ENCODE results near the gene COL10A1. TPM values are rescaled to one million over a fixed set of nuclear protein-coding genes. Genes with fewer than 3 reads are reported as not detected.

Gene COL10A1
- total RNA-seq, 3 donors from 2014 or later, result 0.29 TPM; not detected in 2

- Histone ChIP-seq H3K4me1 (no peaks in the 10 kb centered on the region), H3K27me3 (no peaks in the 10 kb centered on the region), H3K4me3 (no peak overlapping the region), H3K36me3 (no peaks in the 10 kb centered on the region), H3K27ac (no peak overlapping the region), H3K9me3 (no peaks in the 10 kb centered on the region)
- TF ChIP-seq CTCF (IDR thresholded peaks at IDR 0.05), result no peak
- no peak for TF ChIP-seq POLR2AphosphoS5 (IDR thresholded peaks at IDR 0.05)
- no peak for TF ChIP-seq POLR2A (IDR thresholded peaks at IDR 0.05)
- intact Hi-C loops (cut with DNase I; ENCODE audit: low total_unique reads), result no loop called here
- DNase-seq (ENCODE audit: low spot score in 2 of 2), result no peak
Observed at GRCh38 chr6:116074732-116075390, 51.1 kb downstream of the COL10A1 start.

- no peaks in the 10 kb centered on the region for H3K4me1 ChIP-seq
- H3K4me3 ChIP-seq, result no peak overlapping the region
- TF ChIP-seq POLR2AphosphoS5 (IDR thresholded peaks at IDR 0.05) (no peak), CTCF (IDR thresholded peaks at IDR 0.05) (no peak)
- H3K9me3 ChIP-seq, result no peaks in the 10 kb centered on the region
- DNase-seq (ENCODE audit: low spot score in 2 of 2), result no peak
- intact Hi-C loops (cut with DNase I; ENCODE audit: low total_unique reads), result no loop called here
- H3K27ac ChIP-seq, result no peak overlapping the region
- no peaks in the 10 kb centered on the region for H3K27me3 ChIP-seq
- no peaks in the 10 kb centered on the region for H3K36me3 ChIP-seq
Observed at GRCh38 chr6:116073765-116074440, 52.0 kb downstream of the COL10A1 start.

GRCh38 chr6:116072368-116072767, 53.6 kb downstream of the COL10A1 start:
- no peaks in the 10 kb centered on the region for H3K4me1 ChIP-seq

GRCh38 chr6:116070616-116071389, 55.1 kb downstream of the COL10A1 start:
- DNase-seq (ENCODE audit: low spot score in 2 of 2), result no peak
- H3K27me3 ChIP-seq, result no peaks in the 10 kb centered on the region
- H3K27ac ChIP-seq, result no peak overlapping the region
- intact Hi-C loops (cut with DNase I; ENCODE audit: low total_unique reads), result no loop called here
- no peak overlapping the region for H3K4me3 ChIP-seq
- no peaks in the 10 kb centered on the region for H3K36me3 ChIP-seq
- no peaks in the 10 kb centered on the region for H3K4me1 ChIP-seq
- TF ChIP-seq POLR2AphosphoS5 (IDR thresholded peaks at IDR 0.05) (no peak), CTCF (IDR thresholded peaks at IDR 0.05) (no peak), POLR2A (IDR thresholded peaks at IDR 0.05) (no peak)
- no peaks in the 10 kb centered on the region for H3K9me3 ChIP-seq

More at GRCh38 chr6:116072368-116072767, 53.6 kb downstream of the COL10A1 start:
- intact Hi-C loops (cut with DNase I; ENCODE audit: low total_unique reads), result no loop called here
- no peaks in the 10 kb centered on the region for H3K27me3 ChIP-seq
- H3K36me3 ChIP-seq, result no peaks in the 10 kb centered on the region
- H3K4me3 ChIP-seq, result no peak overlapping the region
- H3K27ac ChIP-seq, result no peak overlapping the region
- TF ChIP-seq POLR2A (IDR thresholded peaks at IDR 0.05) (no peak), CTCF (IDR thresholded peaks at IDR 0.05) (no peak), POLR2AphosphoS5 (IDR thresholded peaks at IDR 0.05) (no peak)
- DNase-seq (ENCODE audit: low spot score in 2 of 2), result no peak
- H3K9me3 ChIP-seq, result no peaks in the 10 kb centered on the region

DNA sequence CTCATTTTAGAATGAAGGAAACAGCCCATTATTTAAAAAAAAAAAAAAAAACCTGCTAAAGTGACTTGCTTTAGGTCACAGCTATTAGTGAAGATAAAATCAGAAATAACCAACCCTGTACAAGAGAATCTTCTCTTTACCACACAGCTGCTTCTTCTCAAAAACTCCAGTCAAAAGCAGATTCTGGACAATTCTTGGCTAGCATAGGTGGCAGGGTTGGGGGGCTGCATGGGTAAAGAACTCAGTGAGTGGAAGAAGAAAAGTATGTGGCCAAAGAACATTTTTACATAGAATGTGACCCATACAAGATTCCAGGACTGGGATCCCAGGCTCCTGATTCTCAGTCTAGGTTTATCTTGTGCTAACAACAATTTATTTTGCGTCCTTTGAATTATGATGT, 55.8 kb downstream of the COL10A1 start:
- H3K36me3 ChIP-seq, result no peaks in the 10 kb centered on the region
- H3K4me3 ChIP-seq, result no peak overlapping the region
- no peak for TF ChIP-seq POLR2A (IDR thresholded peaks at IDR 0.05)
- no peak for TF ChIP-seq CTCF (IDR thresholded peaks at IDR 0.05)
- no peak for TF ChIP-seq POLR2AphosphoS5 (IDR thresholded peaks at IDR 0.05)
- no peak overlapping the region for H3K27ac ChIP-seq
- no peak for DNase-seq (ENCODE audit: low spot score in 2 of 2)
- no peaks in the 10 kb centered on the region for H3K9me3 ChIP-seq
- intact Hi-C loops (cut with DNase I; ENCODE audit: low total_unique reads), result no loop called here
- no peaks in the 10 kb centered on the region for H3K27me3 ChIP-seq
- H3K4me1 ChIP-seq, result no peaks in the 10 kb centered on the region

Measured in breast epithelium (tissue), 4 donors.